22Rv1 (cell line): ENCODE measurements around the gene C14orf132.

Experiments used
- H3K27ac ChIP-seq: fragments of 450-650 bp; 2 replicates; pipeline ENCODE4 v1.5.1; 2017
- ZFX ChIP-seq: fragments of 450-650 bp; IDR thresholded peaks from 2 replicates; pipeline ENCODE4 v1.6.1; 2017; ENCODE audit warnings: antibody characterized with exemption, borderline replicate concordance
- TF ChIP-seq, protein P1 (sequence below): fragments of 450-650 bp; IDR thresholded peaks from 2 replicates; pipeline ENCODE4 v1.5.1; 2017; ENCODE audit warnings: mild to moderate bottlenecking

The C14orf132 gene

GRCh38 chr14:96117960-96118359 is 78.8 kb downstream of the C14orf132 start:
- TF ChIP-seq, protein P1, sequence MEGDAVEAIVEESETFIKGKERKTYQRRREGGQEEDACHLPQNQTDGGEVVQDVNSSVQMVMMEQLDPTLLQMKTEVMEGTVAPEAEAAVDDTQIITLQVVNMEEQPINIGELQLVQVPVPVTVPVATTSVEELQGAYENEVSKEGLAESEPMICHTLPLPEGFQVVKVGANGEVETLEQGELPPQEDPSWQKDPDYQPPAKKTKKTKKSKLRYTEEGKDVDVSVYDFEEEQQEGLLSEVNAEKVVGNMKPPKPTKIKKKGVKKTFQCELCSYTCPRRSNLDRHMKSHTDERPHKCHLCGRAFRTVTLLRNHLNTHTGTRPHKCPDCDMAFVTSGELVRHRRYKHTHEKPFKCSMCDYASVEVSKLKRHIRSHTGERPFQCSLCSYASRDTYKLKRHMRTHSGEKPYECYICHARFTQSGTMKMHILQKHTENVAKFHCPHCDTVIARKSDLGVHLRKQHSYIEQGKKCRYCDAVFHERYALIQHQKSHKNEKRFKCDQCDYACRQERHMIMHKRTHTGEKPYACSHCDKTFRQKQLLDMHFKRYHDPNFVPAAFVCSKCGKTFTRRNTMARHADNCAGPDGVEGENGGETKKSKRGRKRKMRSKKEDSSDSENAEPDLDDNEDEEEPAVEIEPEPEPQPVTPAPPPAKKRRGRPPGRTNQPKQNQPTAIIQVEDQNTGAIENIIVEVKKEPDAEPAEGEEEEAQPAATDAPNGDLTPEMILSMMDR = no peak
- TF ChIP-seq ZFX = no peak
- no peak overlapping the region for H3K27ac ChIP-seq

DNA sequence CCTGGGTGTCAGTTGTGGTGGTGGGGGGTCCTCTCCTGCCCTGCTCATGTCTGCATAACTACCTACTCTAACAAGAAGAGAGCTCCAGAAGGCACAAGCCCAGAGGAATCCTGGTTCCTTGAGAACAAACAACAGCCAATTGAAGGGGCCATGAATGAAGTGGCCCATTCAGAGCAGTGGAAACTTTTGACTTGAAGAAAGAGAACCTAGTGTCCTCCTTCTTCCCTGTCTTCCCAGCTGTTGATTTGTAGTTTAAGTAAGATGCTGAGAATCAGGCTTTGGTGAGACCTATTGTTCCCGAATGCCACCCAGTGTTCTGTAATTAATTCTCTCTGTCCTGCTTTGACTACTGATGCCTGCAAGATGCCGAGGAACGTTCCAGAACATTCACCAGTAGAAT is 79.2 kb downstream of the C14orf132 start:
- no peak for TF ChIP-seq ZFX
- TF ChIP-seq, protein P1 = no peak
- H3K27ac ChIP-seq = no peak overlapping the region

GRCh38 chr14:96119947-96120346 is 80.8 kb downstream of the C14orf132 start:
- no peak for TF ChIP-seq ZFX
- TF ChIP-seq, protein P1 = no peak

GRCh38 chr14:96120392-96120791 is 81.2 kb downstream of the C14orf132 start:
- H3K27ac ChIP-seq = no peak overlapping the region
- no peak for TF ChIP-seq ZFX
- TF ChIP-seq, protein P1 = no peak

More at GRCh38 chr14:96119947-96120346, 80.8 kb downstream of the C14orf132 start:
- no peak overlapping the region for H3K27ac ChIP-seq

GRCh38 chr14:96120941-96121340 is 81.8 kb downstream of the C14orf132 start:
- TF ChIP-seq ZFX = no peak
- TF ChIP-seq, protein P1 = no peak
- no peak overlapping the region for H3K27ac ChIP-seq

DNA sequence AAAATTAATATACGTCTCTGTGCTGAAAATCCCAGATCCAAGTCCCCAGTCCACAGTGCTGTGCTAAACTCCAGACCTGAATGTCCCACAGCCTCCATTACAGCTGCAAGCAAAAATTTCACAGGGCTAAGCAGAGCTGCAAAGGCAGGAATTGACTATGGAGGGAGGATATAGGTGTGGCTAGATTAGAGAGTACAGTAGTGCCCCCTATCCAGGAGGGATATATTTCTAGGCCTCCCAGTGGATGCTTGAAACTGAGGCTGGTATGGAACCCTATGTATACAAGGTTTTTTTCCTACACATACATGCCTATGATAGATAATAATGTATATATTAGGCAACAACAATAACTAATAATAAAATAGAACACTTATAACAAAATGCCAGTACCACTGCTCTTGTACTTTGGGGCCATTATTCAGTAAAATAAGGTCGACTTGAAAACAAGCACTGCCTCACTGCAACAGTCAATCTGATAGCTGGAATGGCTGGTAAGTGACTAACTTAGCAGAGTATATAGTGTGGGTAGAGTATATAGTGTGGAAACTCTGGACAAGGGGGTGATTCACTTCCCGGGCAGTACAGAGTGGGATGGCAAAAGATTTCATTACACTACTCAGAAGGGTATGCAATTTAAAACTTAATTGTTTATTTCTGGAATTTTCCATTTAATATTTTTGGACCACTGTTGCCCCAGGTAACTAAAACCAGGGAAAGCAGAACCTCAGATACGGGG is 82.7 kb downstream of the C14orf132 start:
- no peak for TF ChIP-seq ZFX
- TF ChIP-seq, protein P1 = no peak
- H3K27ac ChIP-seq = no peak overlapping the region

GRCh38 chr14:96122496-96122895 is 83.3 kb downstream of the C14orf132 start:
- H3K27ac ChIP-seq = no peak overlapping the region
- no peak for TF ChIP-seq ZFX
- TF ChIP-seq, protein P1 = no peak
